ENCODE data around the gene MAST4.
"Not testable (repeated sequence)": the region's sequence is repeated elsewhere in the genome, so short reads cannot be mapped to it uniquely, and the experiment has no call there.

Gene MAST4

DNA sequence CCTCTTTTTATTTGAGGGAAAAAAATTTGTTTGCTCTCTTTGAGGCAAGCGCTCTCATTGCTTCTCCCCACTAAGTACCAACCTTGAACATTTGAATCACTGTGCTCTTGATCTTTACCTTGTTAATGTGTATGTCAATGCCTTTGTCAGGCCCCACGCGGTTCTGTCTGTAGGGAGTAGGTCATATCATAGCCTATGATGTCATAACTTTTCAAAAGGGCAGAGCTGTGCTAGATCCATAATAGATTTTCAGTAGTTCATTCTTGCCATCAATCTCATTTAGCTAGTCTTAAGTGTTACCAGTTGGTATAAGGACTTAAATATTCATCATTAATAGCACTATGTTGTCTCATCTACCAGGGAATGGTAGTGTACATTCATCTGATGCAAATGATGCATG lies 56.6 kb downstream of the MAST4 start:
- FAIRE-seq: no peak

DNA sequence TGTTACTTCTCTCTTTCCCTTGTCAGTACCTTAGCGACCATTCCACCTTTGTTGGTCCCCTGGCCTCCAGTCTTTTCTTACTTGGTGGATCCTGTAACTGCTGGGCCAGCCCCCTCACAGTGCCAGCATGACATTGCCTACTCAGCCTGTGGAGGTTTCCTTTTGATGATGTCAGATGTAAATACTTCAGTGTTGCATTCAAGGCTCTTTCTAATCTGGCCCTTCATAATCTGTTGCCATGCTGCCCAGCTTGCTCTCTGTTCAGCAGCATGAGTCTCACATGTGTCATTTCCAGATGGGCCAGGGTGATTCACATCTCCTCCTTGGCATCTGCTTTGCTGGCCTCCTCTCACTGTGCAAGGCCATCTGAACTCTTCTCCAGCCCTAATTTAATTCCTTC lies 57.1 kb downstream of the MAST4 start:
- FAIRE-seq: no peak

DNA sequence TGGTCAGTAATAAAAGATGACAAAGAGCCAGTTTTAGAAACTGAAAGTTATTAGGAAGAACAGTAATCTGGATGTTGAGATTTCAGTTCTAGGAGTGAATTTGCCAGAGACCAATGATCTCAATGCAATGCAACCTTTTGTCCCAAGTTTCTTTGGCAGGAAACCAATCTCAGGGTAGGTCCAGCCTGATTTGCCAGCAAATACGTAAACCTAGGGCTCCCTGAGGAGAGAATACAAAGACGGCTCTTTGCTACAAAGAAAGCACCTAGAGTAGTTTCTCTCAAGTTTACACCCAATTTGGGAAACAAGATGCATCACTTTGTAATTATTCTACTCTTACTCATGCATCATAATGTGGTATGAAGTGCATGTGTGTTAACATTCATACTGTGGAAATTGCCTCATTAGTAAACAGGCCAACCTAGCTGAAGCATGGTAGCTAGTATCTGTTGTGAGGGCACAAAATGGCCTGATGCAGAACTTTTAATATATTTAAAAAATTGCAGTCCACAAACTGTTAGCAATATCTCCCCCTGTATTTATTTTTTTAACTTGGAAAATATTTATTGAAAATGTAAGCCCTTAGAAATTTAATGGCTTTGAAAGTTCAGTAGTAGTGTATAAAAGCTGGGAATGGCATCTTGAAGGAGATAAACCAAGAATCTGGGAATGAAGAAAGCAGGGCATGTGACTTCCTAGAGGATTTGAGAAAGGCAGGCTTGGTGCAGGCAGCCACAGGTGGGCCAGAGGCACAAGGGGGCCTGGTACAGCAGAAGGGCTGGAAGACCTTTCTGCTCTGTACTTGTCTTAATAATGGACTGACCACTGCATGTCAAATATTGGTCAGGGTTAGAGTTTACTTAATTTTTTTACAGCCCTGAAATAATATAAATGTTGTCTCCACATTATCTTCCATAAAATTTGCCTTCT lies 59.5 kb downstream of the MAST4 start:
- no peak for FAIRE-seq

DNA sequence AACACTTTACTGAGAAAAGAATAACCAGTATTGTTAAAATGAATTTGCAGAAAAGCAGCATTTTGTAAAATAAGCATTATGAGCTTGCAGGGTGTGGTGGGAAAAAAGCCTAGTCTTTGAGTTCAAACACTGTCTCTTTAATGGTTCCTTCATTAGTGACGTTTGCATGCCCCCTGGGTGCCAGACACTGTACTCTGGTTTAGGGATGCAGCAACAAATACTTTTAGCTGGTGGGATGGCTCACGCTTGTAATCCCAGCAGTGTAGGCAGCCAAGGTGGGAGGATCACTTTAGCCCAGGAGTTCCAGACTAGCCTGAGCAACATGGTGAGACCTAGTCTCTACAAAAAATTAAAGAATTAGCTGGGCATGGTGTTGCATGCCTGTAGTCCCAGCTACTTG lies 62.3 kb downstream of the MAST4 start:
- no peak for FAIRE-seq

DNA sequence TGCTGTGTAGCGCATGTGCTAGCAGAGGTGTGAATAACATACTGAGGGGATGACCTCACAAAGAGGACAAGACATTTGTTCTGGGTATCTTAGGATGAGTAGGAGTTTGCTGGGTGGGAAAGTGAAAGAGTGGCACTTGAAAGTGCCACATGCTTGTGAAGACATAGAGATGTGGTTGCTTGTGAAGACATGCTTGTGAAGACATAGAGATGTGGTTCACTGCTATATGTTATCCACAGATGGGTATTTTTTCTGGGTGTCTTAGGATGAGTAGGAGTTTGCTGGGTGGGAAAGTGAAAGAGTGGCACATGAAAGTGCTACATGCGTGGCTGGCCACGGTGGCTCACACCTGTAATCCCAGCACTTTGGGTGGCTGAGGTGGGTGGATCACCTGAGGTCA lies 63.6 kb downstream of the MAST4 start:
- FAIRE-seq: no peak

DNA sequence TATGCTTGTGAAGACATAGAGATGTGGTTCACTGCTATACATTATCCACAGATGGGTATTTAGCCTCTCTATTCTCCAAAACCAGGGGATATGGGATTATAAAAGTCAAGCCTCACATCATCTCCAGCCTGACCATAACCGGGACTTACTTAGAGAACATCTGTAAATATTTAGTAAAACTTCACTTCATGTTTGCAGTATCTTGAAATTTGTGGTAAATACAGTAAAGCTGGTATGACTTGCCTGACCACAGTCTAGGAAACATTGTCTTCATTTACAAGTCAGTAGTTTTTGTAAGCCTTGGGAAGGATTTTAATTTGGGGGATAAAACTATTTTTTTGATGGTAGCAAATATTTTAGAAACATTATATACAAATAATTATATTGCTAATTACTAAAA lies 64.2 kb downstream of the MAST4 start:
- FAIRE-seq: no peak

DNA sequence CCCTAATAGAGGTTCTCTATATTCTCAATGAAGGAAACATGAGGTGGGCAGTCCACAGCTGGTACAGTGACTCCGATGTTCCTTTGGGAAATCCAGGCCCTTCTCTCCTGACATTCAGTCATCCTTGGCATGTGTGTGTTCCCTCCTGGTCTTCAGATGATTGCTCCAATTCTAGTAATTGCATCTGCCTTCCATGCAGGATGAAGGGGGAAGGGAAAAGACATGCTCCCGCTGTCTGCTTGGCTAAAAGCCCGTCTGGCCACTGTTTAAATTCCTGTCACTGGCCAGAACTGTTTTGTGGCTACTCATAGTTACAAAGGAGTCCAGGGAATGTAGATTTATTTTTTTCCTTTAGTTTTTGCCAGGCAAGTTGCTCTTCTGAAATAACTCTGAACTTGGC lies 65.0 kb downstream of the MAST4 start:
- no peak for FAIRE-seq

DNA sequence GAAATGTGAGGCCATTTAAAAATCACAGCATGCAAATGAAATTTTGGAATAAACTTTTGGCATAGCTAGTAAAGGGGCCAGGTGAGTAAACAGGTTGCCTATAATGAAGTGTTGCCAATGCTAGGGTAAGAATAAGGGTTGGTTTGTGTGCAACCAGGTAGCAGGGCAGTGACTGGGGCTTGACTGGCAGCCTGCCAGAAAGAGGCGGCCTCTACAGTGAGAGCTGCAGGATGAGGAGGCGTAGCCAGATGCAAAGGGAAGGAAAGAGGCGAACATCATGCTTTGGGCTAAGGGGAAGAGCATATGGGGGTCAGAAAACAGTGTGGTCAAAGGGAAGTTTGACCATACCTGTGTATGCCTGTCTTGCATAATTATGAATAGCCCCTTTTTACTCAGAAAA lies 70.6 kb downstream of the MAST4 start:
- FAIRE-seq: no peak

DNA sequence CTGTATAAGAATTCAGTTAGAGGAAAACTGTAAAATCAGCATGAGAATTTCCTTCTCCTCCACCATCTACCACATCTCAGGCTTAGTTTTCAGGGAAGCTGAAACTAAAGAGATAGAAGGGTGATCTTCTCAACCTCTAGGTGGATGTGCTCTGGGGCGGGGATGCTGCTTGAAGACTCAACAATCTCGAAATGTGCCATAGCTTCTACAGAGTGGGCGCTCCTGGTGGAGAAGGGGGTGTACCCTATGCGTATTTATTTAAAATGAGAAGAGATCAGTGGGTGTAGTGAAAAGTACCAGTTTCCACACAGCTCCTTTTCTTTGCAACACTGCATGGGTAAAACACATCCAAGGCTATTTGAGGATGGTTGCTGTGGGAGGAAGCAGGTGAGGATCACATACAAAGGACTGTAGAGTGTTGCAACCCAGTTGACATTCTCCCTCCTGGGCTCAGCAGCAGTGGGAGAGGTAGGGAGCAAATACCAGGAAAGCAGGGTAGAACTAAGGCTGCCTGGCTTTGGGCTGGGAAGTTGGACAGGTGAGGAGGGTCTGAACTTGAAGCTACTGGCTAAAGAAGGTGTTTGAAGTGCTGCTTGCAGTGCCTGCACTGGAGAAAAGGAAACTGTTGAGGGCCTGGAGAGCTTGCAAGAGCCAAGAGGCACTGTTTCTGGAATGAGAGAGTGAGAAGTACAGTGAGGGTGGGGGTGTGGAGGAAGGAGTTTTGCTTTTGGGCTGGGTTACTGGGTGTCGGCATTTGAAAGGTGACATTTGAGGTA lies 73.1 kb downstream of the MAST4 start:
- no peak for FAIRE-seq

DNA sequence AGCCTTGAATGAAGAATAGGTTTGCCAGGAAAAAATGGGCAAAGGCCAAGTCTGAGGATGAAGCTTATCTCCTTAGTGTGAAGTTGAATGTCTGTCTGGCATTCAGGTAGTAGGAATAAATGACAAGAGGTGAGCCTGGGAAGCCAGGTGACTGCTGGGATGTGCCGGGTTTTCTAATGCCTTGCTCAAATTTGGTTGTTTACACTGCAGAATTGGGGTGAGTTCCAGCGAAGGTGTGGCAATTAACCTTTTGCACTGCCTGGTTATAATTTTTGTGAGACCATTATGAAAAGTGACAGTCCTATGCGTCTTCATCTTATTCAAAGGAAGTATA lies 73.6 kb downstream of the MAST4 start:
- FAIRE-seq: no peak

DNA sequence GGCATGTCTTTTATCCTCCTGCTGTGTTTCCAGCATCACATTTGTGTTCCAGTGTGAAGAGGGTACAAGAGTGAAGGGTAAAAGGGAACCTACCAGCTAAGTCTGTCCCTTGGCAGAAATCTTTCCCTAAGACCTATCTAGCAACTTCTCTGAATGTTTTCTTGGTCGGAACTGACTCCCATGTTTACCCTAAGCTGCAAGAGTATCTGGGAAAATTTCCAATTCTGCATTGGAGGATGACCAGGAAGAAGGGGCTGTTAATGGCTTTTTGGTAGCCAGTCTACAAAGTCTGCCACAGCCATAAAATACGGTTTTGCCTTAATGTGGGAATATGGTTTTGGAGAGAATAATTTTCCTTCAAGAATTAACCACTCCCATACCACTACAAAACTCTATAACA lies 75.1 kb downstream of the MAST4 start:
- FAIRE-seq: no peak

DNA sequence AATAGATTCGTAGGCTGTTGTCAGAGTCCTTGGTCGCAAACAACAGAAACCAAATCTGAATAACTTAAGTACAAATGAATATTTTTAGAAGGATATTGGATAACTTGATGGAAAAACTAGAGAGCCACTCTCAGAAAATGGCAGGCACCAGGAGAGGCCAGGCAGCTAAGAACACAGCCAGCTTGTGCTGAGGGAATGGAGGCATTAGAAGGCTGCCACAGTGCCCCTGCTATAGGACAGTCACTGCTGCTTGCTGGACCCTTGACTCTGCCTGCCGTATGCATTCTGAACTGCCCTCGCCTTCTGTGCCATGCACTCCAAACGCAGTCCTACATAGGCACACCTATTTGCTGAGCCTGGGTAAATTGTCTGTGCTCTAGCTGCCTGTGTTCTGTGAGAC lies 78.6 kb downstream of the MAST4 start:
- no peak for FAIRE-seq

DNA sequence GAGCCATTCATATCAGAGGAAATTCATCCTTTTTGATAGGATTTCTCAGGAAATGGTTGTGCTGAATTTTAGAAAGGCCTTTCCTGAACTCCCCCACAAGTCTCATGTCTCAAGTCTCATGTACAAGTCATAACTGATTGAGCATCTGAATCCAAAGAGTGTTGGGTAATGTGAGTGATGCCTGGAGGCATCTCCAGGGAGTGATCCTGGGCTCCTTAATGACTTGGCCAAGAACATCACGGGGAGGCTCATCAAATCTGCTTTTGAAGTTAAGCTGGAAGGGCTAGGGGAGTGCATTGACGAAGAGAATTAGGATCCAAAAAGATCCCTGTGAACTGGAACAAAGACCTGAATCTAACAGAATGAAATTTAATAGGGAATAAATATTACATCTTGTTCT lies 79.2 kb downstream of the MAST4 start:
- FAIRE-seq: no peak

DNA sequence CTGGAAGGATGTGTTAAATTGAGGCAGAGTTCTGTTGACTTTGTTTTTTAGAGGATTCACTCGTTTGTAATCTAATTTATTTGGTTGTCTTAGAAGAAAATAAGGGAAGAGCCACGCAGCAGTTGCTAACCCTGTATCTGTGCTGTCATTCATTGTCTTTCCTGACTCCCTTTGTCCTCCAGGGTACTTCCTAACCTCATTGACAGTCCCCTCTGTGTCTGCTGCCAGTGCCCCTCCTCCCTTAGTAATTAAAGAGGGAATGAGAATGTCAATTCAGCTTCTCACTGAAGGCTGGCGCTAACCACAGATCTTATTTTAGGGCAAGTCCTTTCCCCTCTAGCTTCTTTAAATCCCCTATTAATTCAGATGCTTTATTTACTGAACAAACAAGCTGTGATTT lies 84.0 kb downstream of the MAST4 start:
- no peak for FAIRE-seq

DNA sequence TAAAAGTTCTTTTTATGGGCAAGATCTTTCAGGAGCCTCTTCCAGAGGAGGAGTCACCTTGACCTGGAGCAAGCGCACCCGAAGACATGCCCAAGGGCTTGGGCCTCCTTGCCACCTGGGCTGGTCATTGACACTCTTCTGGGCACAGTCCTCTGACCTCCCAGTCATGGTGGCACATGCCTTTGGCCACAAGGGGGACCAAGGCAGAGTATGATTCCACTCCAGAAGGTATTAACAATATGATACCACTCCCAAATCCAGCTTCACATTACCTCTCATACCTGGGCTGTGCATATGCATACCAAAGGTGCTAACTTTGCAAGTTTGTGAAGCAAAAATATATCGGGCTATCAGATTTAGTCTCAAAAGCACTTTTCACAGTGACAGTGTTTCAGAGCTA lies 84.6 kb downstream of the MAST4 start:
- no peak for FAIRE-seq

DNA sequence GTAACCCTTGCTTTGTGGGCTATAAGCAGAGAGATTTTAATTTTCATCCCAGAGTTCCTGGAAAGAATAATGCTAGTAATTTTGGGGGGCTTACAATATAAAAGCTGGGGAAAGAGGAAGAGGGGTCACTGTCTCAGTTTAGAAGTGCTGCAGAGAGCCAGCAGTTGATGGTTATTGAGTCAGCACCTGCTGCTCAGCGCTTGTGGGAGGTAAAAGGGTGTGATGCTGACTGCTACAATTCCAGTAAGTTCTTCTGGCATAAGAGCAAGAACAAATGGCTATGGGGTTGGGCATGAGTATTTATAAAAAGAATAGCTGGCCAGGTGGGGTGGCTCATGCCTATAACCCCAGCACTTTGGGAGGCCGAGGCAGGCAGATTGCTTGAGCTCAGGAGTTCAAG lies 88.5 kb downstream of the MAST4 start:
- no peak for FAIRE-seq

DNA sequence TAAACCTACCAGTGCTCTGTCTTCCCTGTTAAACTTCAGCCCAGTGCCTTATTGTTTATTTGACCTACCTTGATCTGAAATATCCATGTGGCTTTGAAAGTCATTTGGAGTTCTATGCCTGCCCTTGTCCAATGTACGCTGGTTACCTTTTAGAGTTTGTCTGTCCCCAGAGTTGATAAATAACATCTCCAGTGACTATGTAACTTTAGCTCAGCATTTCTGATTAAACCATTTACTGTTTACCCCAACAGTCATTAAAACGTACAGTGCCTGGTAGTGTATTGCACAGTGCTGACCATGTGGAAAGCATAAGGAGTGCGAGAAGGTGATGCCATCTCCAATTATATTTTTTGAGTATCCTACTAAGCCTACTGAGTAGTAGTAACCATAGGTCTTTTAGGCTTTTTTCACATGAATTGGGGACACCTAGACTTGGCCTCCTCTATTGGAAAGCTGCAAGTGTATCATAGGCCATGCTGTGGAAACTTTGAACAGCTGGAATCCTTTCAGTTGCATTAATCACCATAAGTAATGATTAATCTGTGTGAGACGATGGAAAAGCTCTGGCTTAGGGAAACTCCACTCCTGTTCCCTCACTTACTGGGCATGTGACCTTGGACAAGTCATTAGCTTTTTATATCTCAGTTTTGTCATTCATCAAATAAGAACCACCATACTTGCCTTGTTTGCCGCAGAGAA lies 93.5 kb downstream of the MAST4 start:
- FAIRE-seq: no peak

DNA sequence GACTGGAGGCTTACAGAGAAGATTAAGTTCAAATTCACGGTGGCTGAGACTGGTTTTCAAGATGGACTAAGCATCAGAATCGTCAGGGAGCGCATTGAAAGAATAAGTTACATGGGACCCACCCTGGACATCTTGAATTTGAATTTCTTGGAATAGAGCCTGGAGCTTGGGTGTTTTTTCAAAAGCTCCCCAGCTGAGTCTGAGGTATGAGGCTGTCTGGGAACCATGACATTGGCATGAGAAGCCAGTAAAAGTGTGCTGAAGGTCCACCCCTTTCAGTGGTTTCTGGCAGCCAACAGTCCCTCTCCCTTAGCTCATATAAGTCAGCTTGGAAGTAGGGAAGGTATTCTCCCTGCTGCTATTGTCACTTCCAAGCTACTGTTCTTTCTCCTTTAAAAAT lies 97.8 kb downstream of the MAST4 start:
- FAIRE-seq: no peak

DNA sequence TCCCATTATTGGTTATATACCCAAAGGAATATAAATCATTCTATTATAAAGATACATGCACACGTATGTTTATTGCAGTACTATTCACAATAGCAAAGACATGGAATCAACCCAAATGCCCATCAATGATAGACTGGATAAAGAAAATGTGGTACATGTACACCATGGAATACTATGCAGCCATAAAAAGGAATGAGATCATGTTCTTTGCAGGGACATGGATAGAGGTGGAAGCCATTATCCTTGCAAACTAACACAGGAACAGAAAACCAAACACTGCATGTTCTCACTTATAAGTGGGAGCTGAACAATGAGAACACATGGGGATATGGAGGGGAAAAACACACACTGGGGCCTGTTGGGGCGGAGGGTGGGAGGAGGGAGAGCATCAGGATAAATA lies 99.6 kb downstream of the MAST4 start:
- FAIRE-seq: not testable (repeated sequence)

DNA sequence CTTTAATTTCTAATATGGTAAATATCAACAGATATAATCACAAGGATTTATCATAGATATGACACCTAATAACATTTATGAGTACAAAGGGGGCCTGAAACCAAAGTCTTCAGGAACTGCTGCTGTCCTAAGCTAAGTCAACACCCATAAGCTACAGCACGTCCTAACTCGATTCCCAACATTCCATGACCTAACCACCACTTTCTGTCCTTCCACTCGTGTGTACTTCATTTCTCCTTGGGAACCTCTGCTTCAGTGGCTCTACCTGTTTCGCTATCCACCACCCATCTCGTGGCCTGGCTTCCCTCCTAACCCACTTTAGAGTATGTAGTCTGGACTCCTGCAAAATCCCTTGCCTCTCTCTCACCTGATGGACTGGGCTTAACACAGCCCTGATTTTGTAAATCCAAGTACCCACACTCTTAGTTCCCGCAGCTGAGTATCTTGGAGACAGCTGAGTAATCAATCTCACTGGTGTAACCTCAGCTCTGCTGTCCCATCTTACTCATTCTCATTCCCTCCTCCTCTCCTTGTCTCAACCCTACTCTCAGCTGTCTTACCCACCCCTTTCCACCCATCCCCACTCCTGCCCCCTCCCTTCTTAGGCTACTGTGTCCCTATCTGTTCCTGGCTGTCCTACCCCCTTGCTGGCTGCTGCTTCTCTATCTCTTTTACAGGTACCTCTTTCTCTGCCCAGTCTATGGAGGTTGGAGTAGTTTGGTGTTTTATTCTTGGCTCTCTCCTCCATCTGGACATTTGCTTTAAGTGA lies 101.8 kb downstream of the MAST4 start:
- no peak for FAIRE-seq

DNA sequence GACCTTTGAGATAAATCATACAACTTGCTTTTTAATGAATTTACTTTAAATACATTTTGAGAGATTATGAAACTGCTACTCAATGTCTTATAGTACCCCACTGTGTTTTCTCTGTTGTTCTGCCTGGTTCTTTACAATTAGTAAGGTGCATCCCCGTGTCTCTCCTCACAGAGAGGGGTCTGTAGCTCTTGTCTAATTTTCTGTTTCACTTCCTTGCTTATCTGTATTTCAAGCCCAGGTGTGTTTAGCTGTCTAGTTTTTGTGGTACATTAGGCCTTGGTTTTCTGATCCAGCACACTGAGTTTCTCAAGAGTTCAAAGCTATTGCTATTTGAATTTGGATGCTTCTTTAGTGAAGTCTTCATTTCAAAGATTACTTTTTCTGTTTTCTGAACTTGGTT lies 105.1 kb downstream of the MAST4 start:
- FAIRE-seq: no peak

DNA sequence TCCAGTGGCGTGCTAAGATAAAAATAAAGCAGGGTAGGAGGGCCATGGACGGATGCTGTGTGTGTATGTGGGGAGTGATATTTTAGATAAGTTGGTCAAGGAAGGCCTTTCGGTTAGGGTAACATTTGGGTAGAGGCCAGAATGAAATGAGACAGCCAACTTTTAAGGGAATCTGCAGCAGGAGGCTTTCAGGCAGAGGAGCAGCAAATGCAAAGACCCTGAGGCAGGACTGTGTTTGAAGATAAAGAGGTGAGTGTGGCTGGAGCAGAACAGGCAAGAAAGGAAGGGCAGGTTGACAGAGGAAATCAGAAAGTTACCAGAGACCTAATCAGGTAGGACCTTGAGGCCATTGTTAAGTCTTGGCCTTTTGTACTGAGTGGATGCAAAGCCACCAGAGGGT lies 106.2 kb downstream of the MAST4 start:
- no peak for FAIRE-seq

DNA sequence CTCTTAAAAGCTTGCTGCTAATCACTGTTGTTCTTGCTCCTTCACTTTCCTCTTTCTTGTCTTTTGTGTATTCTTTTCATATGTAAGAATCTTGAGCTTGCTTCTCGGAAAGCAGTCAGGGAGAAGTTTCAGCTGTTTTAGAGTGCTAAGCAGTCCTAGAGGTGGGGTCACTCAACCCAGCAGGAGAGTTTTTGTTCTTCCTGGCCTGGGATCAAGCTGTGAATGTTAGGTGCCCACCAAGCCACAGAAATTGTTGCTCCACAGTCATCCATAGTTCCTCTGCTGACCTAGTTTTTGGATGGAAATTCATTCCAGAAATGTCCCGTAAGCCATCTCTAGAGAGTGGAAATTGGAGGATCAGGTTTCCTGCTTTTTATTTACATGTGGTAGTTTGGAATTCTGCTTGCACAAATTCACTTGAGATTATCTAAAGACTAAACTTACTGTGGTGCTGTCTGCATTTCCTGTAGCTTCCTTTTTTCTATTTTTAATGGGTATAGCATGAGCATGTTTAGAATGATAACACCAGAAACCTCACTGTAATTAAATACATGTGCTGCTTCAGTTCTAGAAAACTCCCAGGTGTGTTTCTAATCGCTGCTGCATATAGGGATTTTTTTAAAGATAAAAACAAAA lies 108.7 kb downstream of the MAST4 start:
- FAIRE-seq: no peak

Data from A204.1 (cell line).